ENCODE measurements around the gene SRGAP3.

The SRGAP3 gene

DNA sequence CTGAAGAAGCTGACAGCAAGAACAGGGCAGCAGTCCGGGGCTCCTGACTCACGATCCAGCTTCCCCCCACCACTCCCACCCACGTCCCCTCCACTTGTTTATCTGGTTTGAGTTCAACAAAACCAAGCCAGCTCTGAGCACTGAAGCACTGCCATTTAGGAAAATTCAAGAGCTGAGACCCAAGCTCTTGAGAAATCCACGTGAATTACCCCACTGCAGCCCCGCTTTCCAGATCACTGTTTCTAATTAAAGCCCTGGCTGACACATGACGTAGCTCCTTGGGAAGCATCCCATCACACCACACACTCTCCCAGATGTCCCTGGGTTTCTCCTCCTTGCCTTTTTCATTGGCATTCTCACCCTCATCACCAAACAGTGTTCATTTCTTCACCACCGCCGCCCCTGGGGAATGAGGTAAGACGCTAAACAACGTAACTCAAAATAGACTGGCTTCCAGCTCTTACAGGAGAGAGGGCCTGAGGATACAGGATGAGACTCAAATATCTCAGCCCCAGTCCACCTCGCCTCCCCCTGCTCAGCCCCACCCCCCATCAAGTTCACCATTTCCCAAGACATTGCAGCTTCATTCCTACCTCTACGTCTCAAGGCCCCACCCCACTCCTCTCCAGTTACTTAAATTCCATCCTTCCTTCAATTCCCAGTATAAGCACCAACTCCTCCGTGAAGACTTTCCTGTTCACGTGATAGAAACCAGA, 95.4 kb downstream of the SRGAP3 start:
- no peak for DNase-seq (ENCODE audit: low spot score)

DNA sequence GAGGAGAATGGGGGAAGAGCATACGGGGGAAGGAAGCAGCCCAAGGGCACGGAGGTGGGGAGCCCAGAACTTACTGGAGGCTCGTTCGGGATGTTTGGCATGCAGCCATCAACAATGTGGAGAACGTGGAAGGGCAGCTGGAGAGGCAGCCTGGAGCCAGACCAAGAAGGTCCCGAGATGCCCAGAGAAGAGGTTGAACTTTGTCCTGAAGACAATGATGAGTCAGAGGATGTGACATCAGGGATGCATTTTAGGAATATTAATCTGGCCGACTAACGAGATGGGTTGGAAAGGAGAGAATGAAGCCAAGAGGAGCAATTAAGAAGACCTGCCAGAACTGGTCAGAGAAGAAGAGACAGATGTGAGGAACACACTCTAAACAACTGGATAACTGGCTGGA, 98.2 kb downstream of the SRGAP3 start:
- DNase-seq (ENCODE audit: low spot score): no peak
- TF ChIP-seq, protein P1, sequence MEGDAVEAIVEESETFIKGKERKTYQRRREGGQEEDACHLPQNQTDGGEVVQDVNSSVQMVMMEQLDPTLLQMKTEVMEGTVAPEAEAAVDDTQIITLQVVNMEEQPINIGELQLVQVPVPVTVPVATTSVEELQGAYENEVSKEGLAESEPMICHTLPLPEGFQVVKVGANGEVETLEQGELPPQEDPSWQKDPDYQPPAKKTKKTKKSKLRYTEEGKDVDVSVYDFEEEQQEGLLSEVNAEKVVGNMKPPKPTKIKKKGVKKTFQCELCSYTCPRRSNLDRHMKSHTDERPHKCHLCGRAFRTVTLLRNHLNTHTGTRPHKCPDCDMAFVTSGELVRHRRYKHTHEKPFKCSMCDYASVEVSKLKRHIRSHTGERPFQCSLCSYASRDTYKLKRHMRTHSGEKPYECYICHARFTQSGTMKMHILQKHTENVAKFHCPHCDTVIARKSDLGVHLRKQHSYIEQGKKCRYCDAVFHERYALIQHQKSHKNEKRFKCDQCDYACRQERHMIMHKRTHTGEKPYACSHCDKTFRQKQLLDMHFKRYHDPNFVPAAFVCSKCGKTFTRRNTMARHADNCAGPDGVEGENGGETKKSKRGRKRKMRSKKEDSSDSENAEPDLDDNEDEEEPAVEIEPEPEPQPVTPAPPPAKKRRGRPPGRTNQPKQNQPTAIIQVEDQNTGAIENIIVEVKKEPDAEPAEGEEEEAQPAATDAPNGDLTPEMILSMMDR (IDR thresholded peaks at IDR 0.05; ENCODE audit: extremely low read depth, insufficient read depth, missing control alignments): no peak
- in situ Hi-C loops (cut with MboI; ENCODE audit: low pct_unique_long_range_greater_than_20kb, low sequenced_read_pairs, unreplicated experiment): no loop called here

More for the DNA sequence above, 95.4 kb downstream of the SRGAP3 start:
- in situ Hi-C loops (cut with MboI; ENCODE audit: low pct_unique_long_range_greater_than_20kb, low sequenced_read_pairs, unreplicated experiment): no loop called here
- TF ChIP-seq, protein P1 (IDR thresholded peaks at IDR 0.05; ENCODE audit: extremely low read depth, insufficient read depth, missing control alignments): no peak

DNA sequence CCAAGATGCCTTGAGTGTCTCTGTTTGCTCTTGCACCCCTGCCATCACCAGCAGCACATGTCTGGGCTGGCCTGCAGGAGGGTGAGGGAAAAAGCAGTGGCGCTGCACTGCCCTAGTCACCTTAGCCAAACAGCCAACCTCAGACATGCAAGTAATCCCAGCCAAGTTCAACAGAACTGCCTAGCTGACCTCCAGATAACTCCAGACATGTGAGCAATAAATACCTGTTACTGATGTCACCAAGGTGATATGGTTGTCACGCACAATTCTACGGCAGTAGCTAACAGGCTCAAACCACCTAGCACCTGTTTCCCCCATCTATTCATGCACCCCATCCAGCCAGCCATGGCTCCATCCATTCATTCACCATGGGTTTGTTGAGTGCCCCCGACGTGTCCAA, 99.9 kb downstream of the SRGAP3 start:
- no peak for DNase-seq (ENCODE audit: low spot score)
- TF ChIP-seq, protein P1 (IDR thresholded peaks at IDR 0.05; ENCODE audit: extremely low read depth, insufficient read depth, missing control alignments): no peak
- in situ Hi-C loops (cut with MboI; ENCODE audit: low pct_unique_long_range_greater_than_20kb, low sequenced_read_pairs, unreplicated experiment): no loop called here

DNA sequence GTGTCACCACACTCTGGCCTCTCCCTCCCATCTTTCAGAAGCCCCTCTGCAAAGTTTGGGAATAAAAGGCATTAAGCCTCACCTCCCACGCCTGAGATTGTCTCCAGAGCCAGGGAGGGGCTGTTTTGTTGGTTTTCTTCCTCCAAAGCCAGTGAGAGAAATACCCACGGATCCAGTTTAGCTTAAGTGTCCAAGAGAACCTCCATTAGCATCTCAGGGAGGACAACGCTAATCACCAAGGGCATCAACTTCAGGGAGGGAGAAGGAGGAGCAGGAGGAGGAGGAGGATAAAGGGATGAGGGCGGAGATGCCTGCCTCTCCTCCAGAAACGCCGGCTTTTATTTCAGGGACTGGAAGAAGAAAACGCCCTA, 101.6 kb downstream of the SRGAP3 start:
- no peak for DNase-seq (ENCODE audit: low spot score)
- in situ Hi-C loops (cut with MboI; ENCODE audit: low pct_unique_long_range_greater_than_20kb, low sequenced_read_pairs, unreplicated experiment): no loop called here
- TF ChIP-seq, protein P1 (IDR thresholded peaks at IDR 0.05; ENCODE audit: extremely low read depth, insufficient read depth, missing control alignments): no peak

DNA sequence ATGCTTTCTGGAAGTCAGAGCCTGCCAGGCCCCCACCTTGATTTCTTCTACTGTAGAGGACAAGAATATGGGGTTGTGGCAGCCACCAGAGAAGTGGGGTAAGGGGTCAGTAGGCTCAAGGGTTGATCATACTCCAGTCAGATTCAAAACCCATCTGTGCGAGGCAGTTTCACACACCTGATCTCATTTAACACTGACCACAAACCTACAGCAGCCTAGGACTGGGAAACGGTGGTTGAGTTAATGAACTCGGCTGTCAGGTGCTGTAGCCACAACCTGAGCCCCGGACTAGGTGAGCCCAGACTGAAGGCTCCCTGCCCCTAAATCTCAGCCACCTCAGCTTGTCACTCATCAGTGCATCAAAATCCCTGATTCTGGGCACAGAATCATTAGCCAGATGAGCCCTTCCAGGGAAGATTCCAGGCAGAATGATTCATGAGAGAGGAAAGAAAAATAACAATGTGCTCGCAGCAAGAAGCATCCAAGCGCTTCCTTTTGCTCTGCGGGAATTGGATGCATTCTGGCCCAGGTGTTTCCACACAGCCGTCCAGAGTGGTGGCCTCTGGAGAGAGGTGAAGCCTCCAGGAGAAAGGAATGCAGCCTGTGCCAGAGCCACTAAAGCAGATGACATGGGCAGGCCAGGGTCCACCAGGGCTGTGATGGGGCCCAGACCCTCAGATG, 102.1 kb downstream of the SRGAP3 start:
- DNase-seq (ENCODE audit: low spot score): no peak
- TF ChIP-seq, protein P1 (IDR thresholded peaks at IDR 0.05; ENCODE audit: extremely low read depth, insufficient read depth, missing control alignments): no peak
- in situ Hi-C loops (cut with MboI; ENCODE audit: low pct_unique_long_range_greater_than_20kb, low sequenced_read_pairs, unreplicated experiment): no loop called here

DNA sequence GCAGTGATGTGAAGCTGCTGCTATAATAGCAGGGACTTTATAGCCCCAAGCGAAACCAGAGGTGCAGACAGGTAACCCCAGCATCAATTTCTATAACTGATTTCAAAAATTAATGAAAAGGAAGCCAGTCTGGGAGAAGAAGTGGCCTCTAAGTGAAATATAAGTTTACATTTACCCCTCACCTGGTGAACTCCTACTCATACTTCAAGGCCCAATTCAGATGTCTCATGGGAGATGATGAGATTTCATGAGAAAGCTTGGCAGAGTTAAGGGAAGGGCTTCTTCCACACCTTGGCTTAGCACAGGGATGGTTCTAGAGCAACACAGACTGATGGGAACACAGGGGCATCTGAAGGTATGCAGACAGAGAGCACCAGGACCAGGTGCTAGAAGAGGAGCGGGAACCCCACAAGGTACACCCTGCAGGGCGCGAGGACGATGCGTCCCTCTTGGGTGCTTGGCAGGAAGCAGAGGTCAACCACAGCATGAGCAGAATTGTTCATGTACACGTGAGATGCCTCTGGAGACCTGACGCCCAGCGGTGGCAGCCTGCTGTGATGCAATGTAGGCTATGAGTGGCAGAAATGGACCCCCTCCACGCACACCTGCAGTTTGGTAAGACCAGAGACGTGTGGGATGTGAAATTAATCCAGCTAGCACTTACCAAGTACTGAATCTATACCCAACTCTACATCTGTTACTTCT, 102.9 kb downstream of the SRGAP3 start:
- in situ Hi-C loops (cut with MboI; ENCODE audit: low pct_unique_long_range_greater_than_20kb, low sequenced_read_pairs, unreplicated experiment): no loop called here
- TF ChIP-seq, protein P1 (IDR thresholded peaks at IDR 0.05; ENCODE audit: extremely low read depth, insufficient read depth, missing control alignments): no peak
- DNase-seq (ENCODE audit: low spot score): no peak
